GM11168 (cell line): Measurements from ENCODE around the gene MBNL2.
"Not testable (repeated sequence)": the region's sequence is repeated elsewhere in the genome, so short reads cannot be mapped to it uniquely, and the experiment has no call there.

Experiments
- in situ Hi-C: fragments of 300-500 bp; cut with MboI; formaldehyde crosslinking; loops from one replicate; pipeline ENCODE4 v1.12.0; 2022; ENCODE audit warnings: low sequenced_read_pairs; ENCODE audit not compliant: unreplicated experiment

The MBNL2 gene

DNA sequence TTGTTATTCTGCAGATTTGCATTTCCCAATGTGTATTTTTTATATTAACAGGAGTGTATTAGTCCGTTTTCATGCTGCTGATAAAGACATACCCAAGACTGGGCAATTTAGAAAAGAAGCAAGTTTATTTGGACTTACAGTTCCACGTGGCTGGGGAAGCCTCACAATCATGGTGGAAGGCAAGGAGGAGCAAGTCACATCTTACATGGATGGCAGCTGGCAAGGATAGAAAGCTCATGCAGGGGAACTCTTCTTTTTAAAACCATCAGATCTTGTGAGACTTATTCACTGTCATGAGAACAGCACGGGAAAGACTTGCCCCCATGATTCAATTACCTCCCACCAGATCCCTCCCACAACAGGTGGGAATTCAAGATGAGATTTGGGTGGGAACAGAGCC is 14.9 kb upstream of the MBNL2 start:
- in situ Hi-C loops = not testable (repeated sequence)

DNA sequence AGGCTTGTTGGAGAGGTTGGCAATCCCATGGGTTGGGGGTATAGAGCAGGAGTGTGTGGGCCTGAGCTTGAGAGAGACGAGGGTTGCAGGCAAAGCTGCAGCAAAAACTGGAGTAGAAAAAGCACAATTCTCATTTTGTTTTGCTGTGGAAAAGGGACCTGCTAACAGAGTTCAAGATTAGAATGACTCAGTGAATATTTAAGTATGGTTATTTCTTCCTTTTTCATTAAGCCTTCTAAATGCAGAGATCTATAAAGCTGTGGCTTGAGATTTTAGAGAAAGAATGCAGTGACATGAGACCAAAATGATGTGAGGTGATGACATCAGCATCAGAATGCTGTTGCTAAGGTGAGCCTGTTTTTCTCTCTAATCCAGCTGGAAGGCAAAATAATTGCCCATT is 10.8 kb upstream of the MBNL2 start:
- in situ Hi-C loops = no loop called here

DNA sequence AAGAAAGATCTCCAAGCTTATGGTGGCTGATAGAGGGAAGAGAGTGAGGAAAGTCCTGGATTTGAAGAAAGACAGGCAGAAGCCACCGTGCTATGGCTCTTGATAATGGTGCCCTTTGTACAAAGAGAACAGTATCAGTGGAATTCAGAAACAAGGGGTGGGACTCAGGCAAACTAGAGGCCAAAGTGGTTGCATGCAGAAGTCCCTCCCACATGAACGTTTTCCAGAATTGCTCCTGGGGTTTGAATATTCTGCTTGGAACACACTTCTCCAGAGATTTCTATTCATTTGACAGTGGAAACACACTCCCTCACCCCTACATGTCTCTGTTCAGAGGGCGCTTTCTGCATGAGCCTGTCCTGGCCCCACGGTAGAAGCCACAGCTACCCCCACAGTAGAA is 10.1 kb upstream of the MBNL2 start:
- in situ Hi-C loops = no loop called here

- in situ Hi-C loops = no loop called here
Measured at GRCh38 chr13:97212601-97213040, 9.5 kb upstream of the MBNL2 start.

DNA sequence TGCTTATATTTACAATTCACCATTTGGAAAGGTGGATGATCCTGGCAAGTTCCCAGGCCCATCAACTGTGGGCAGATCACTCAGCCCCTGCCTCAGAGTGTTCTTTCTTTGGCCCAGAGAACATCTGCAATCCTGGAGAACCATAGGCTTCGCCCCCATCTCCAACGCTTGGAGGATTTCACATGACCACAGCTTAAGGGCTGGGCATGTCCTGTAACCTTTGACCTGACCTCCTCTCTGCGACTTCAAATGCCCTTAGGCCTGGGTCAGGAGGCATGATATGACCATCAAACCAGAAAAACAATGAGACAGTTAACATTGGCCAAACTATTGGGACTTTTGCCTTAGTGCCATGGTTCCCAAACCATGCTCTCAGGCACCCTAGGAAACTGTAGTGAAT is 7.2 kb upstream of the MBNL2 start:
- in situ Hi-C loops = no loop called here

DNA sequence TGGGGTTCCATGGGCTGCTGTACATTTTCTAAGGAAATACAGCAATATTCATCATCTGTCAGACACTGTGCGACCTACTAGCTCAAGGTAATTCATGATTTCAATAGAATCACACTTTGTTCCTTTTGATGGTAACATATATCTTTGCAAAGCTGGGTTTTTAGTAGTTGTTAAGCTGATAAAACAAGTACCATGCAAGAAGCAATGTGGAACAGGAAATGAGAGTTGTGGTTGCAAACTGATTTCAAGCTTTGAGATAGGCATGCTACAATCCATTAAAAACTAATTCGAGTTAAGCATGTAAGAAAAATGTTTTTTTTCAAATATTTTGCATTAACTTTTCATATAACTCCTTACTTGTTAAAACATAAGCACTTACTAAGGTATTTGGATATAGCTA is 6.8 kb upstream of the MBNL2 start:
- in situ Hi-C loops = no loop called here

GRCh38 chr13:97219226-97219625 is 2.9 kb upstream of the MBNL2 start:
- in situ Hi-C loops = no loop called here

GRCh38 chr13:97220151-97220900 is 1.8 kb upstream of the MBNL2 start:
- in situ Hi-C loops = no loop called here

GRCh38 chr13:97221046-97221445 is 1.1 kb upstream of the MBNL2 start:
- in situ Hi-C loops = no loop called here

- in situ Hi-C loops = no loop called here
Measured at GRCh38 chr13:97221466-97221865, 667 bp upstream of the MBNL2 start.

DNA sequence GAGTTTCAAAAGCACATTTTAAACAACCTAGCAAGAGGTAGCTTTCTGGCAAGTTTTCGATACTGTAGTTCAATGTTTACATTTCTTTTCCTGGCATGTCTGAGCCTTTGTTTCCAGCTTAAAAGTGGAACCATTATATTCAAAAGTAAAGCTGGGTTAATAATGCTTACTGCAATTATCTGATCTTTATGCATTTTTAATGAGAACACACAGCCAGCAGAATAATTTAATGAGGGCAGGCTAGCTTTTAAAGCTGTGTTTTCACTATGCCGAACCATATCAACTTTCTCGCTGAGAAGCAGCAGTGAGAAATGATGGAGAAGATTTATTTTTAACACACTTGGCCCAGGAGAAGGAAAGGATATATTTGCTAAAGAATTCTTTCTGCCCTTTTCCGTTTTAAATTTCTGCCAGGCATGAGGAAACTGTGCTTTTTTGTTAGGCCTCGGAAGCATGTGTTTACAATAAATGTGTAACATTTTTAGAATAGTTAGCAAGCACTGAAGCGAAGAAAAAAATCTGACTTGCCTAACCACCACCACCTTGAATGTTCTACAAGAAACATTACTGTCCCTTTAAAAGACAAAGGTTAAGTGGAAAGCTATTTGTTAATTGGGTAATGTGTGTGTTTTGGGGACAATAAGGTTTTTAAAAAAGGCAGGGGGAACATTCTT is 1.0 kb downstream of the MBNL2 start:
- in situ Hi-C loops = no loop called here

GRCh38 chr13:97223711-97224541 is 1.8 kb downstream of the MBNL2 start:
- in situ Hi-C loops = no loop called here

GRCh38 chr13:97224544-97225300 is 2.6 kb downstream of the MBNL2 start:
- in situ Hi-C loops = no loop called here

DNA sequence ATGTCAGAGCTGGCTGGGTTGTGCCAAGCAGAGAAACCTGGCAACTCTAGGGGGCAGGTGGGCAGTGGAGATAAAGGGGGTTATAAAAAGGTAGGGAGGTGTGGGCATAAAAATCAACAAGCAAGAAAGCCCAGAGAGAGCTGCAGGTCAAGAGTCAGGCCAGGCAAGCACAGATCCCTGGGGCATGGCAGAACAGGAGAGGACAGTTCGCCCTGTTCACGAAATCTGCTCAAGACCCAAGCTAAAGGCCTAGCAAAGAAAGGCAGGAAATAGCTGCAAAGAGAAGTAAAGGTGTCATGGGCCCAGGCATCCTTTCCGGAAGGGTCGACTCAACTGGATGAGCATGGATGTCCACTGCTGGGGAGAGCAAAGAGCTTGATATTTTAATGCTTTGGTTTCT is 3.4 kb downstream of the MBNL2 start:
- in situ Hi-C loops = no loop called here

GRCh38 chr13:97226013-97226412 is 3.9 kb downstream of the MBNL2 start:
- in situ Hi-C loops = no loop called here

- in situ Hi-C loops = no loop called here
Measured at GRCh38 chr13:97226788-97227627, 4.9 kb downstream of the MBNL2 start.

DNA sequence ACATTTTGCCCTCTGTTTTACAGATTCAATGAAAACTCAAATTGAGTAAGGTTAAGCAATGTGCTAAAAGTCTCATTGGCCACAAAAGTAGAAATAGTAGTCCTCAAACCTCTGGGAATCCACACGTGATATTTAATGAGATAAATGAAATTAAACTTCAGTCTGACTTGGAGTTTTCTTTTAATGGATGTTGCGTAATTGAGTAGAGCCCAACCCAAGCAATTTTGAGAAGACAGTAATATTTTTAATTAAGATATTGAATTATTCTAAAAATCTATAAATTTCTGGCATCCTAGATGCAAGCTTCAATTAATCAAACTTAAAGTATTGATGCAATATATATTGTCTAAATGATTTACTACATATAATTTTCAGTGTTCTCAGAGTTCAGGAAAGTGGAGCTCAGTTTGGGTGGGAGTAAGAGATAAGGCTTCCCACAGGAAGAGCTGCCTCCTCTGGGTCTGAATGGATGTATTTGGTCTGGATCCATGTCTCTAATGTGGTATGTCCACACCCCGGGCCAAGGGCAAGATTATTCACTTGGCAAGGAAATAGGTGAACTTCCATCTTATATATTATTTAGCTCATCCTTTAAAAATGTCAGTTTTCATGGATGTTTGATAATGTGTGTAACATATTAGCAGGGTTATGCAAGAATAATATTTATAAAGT is 6.9 kb downstream of the MBNL2 start:
- in situ Hi-C loops = no loop called here

DNA sequence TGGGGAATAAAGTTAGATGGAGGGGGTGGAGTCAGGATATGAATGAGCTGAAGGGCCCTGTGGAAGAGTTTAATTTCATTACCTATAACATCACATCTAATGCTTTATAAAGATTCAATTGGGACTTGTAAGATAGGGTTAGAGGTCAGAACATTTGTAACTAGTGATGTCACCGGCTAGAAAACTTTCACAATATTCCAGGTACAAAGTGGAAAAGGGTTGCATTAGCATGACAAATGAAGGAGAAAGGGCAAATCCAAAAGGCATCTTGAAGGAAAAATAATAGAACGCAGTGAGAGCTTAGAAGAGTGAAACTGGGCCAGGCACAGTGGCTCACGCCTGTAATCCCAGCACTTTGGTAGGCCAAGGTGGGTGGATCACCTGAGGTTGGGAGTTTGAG is 7.6 kb downstream of the MBNL2 start:
- in situ Hi-C loops = no loop called here
